ENCODE measurements around the gene RPS27A. TPM values are rescaled to one million over a fixed set of nuclear protein-coding genes. Genes with fewer than 3 reads are reported as not detected.
"Not testable (repeated sequence)": the region's sequence is repeated elsewhere in the genome, so short reads cannot be mapped to it uniquely, and the experiment has no call there.

RPS27A gene
- total RNA-seq, 2 experiments from 2014 or later = 733 to 818 TPM

GRCh38 chr2:55228226-55228563, 4.3 kb upstream of the RPS27A start:
- no peak for ATAC-seq
- peaks cover 37% of the 10 kb centered on the region for H3K4me1 Mint-ChIP-seq

GRCh38 chr2:55229221-55229620, 3.3 kb upstream of the RPS27A start:
- no peak overlapping the region for H3K27ac Mint-ChIP-seq
- ATAC-seq (no peak), DNase-seq (no peak)
- H3K9me3 Mint-ChIP-seq (ENCODE audit: low read depth) = no peaks in the 10 kb centered on the region
- H3K36me3 Mint-ChIP-seq = peaks cover 22% of the 10 kb centered on the region
- no peak overlapping the region for H3K4me3 Mint-ChIP-seq
- H3K4me1 Mint-ChIP-seq = peaks cover 43% of the 10 kb centered on the region
- CTCF ChIA-PET = no interaction called here
- H3K27me3 Mint-ChIP-seq = no peaks in the 10 kb centered on the region

More at GRCh38 chr2:55228226-55228563, 4.3 kb upstream of the RPS27A start:
- Mint-ChIP-seq H3K4me3 (peak overlapping the region; percentile 19), H3K27me3 (no peaks in the 10 kb centered on the region), H3K9me3 (ENCODE audit: low read depth) (no peaks in the 10 kb centered on the region), H3K27ac (peak overlapping the region; percentile 74), H3K36me3 (peaks cover 13% of the 10 kb centered on the region)
- DNase-seq = no peak
- CTCF ChIA-PET = no interaction called here

GRCh38 chr2:55230551-55230950, 1.9 kb upstream of the RPS27A start:
- Mint-ChIP-seq H3K27ac (peak overlapping the region; percentile 2), H3K9me3 (ENCODE audit: low read depth) (no peaks in the 10 kb centered on the region), H3K4me1 (peaks cover 55% of the 10 kb centered on the region), H3K36me3 (peaks cover 35% of the 10 kb centered on the region), H3K27me3 (no peaks in the 10 kb centered on the region), H3K4me3 (peak overlapping the region; percentile 29)
- ATAC-seq = no peak
- CTCF ChIA-PET = interaction anchor here (0.8 kb wide), 1 partner anchor 177 kb away, joined by 3 read pairs; no protein-coding TSS in a partner anchor
- no peak for DNase-seq

- ATAC-seq (peak; percentile 15), DNase-seq (no peak)
- H3K27me3 Mint-ChIP-seq = no peaks in the 10 kb centered on the region
- CTCF ChIA-PET = no interaction called here
- peaks cover 44% of the 10 kb centered on the region for H3K36me3 Mint-ChIP-seq
- peak overlapping the region; percentile 97 for H3K27ac Mint-ChIP-seq
- H3K4me1 Mint-ChIP-seq = peaks cover 62% of the 10 kb centered on the region
- peak overlapping the region; percentile 95 for H3K4me3 Mint-ChIP-seq
- no peaks in the 10 kb centered on the region for H3K9me3 Mint-ChIP-seq (ENCODE audit: low read depth)
Observed at GRCh38 chr2:55231546-55232083, 873 bp upstream of the RPS27A start.

GRCh38 chr2:55232863-55233657, 572 bp downstream of the RPS27A start:
- peak overlapping the region; percentile 97 for H3K27ac Mint-ChIP-seq
- no peaks in the 10 kb centered on the region for H3K27me3 Mint-ChIP-seq
- H3K36me3 Mint-ChIP-seq = peaks cover 41% of the 10 kb centered on the region
- no peaks in the 10 kb centered on the region for H3K9me3 Mint-ChIP-seq (ENCODE audit: low read depth)
- peak overlapping the region; percentile 95 for H3K4me3 Mint-ChIP-seq
- DNase-seq (peak; percentile 68), ATAC-seq (peak; percentile 37)
- CTCF ChIA-PET = interaction anchor here (0.8 to 1.3 kb wide), 4 partner anchors 9 to 199 kb away, joined by 3 to 6 read pairs (median 3); no protein-coding TSS in a partner anchor
- peaks cover 60% of the 10 kb centered on the region for H3K4me1 Mint-ChIP-seq

- CTCF ChIA-PET = no interaction called here
- ATAC-seq (no peak), DNase-seq (no peak)
- Mint-ChIP-seq H3K4me3 (peak overlapping the region; percentile 95), H3K27me3 (no peaks in the 10 kb centered on the region), H3K36me3 (peaks cover 40% of the 10 kb centered on the region), H3K9me3 (ENCODE audit: low read depth) (no peaks in the 10 kb centered on the region), H3K4me1 (peaks cover 55% of the 10 kb centered on the region), H3K27ac (peak overlapping the region; percentile 97)
Observed at GRCh38 chr2:55233658-55233940, 1.1 kb downstream of the RPS27A start.

GRCh38 chr2:55235724-55236538, 3.4 kb downstream of the RPS27A start:
- CTCF ChIA-PET = no interaction called here
- Mint-ChIP-seq H3K9me3 (ENCODE audit: low read depth) (no peaks in the 10 kb centered on the region), H3K36me3 (peaks cover 42% of the 10 kb centered on the region), H3K4me1 (peaks cover 38% of the 10 kb centered on the region), H3K27me3 (no peaks in the 10 kb centered on the region), H3K27ac (peak overlapping the region; percentile 52), H3K4me3 (no peak overlapping the region)
- no peak for DNase-seq
- no peak for ATAC-seq

GRCh38 chr2:55236992-55237543, 4.6 kb downstream of the RPS27A start:
- no peak overlapping the region for H3K27ac Mint-ChIP-seq
- no peak overlapping the region for H3K4me3 Mint-ChIP-seq
- no peaks in the 10 kb centered on the region for H3K9me3 Mint-ChIP-seq (ENCODE audit: low read depth)
- no peak for ATAC-seq
- CTCF ChIA-PET = no interaction called here
- H3K27me3 Mint-ChIP-seq = no peaks in the 10 kb centered on the region
- no peak for DNase-seq
- peaks cover 42% of the 10 kb centered on the region for H3K36me3 Mint-ChIP-seq
- H3K4me1 Mint-ChIP-seq = peaks cover 32% of the 10 kb centered on the region

GRCh38 chr2:55239656-55240222, 7.3 kb downstream of the RPS27A start:
- ATAC-seq = no peak
- peaks cover 35% of the 10 kb centered on the region for H3K36me3 Mint-ChIP-seq

GRCh38 chr2:55241582-55241981, 9.1 kb downstream of the RPS27A start:
- H3K27me3 Mint-ChIP-seq; H3K9me3 Mint-ChIP-seq (ENCODE audit: low read depth); DNase-seq; H3K4me1 Mint-ChIP-seq; H3K27ac Mint-ChIP-seq; ATAC-seq; H3K4me3 Mint-ChIP-seq; CTCF ChIA-PET: not testable (repeated sequence)
- H3K36me3 Mint-ChIP-seq = peaks cover 20% of the 10 kb centered on the region

More at GRCh38 chr2:55239656-55240222, 7.3 kb downstream of the RPS27A start:
- Mint-ChIP-seq H3K4me3 (no peak overlapping the region), H3K9me3 (ENCODE audit: low read depth) (no peaks in the 10 kb centered on the region), H3K27ac (no peak overlapping the region), H3K27me3 (no peaks in the 10 kb centered on the region), H3K4me1 (peaks cover 19% of the 10 kb centered on the region)
- CTCF ChIA-PET = interaction anchor here (1.1 kb wide), 1 partner anchor 13 kb away, joined by 3 read pairs; no protein-coding TSS in a partner anchor
- no peak for DNase-seq

- CTCF ChIA-PET = no interaction called here
- no peak for DNase-seq
- Mint-ChIP-seq H3K36me3 (peaks cover 21% of the 10 kb centered on the region), H3K4me1 (peaks cover 3% of the 10 kb centered on the region), H3K27me3 (no peaks in the 10 kb centered on the region), H3K4me3 (no peak overlapping the region), H3K27ac (no peak overlapping the region), H3K9me3 (ENCODE audit: low read depth) (no peaks in the 10 kb centered on the region)
- no peak for ATAC-seq
Observed at GRCh38 chr2:55242617-55243016, 10.1 kb downstream of the RPS27A start.

- Mint-ChIP-seq H3K27ac (no peak overlapping the region), H3K27me3 (no peaks in the 10 kb centered on the region), H3K9me3 (ENCODE audit: low read depth) (no peaks in the 10 kb centered on the region), H3K36me3 (peaks cover 20% of the 10 kb centered on the region), H3K4me3 (no peak overlapping the region), H3K4me1 (peaks cover under 1% of the 10 kb centered on the region)
- no peak for DNase-seq
- ATAC-seq = no peak
- CTCF ChIA-PET = no interaction called here
Observed at GRCh38 chr2:55245411-55245810, 12.9 kb downstream of the RPS27A start.

- CTCF ChIA-PET = no interaction called here
Observed at GRCh38 chr2:55247025-55247424, 14.5 kb downstream of the RPS27A start.

More at GRCh38 chr2:55247025-55247424, 14.5 kb downstream of the RPS27A start:
- Mint-ChIP-seq H3K27me3 (no peaks in the 10 kb centered on the region), H3K4me1 (peaks cover 6% of the 10 kb centered on the region), H3K9me3 (ENCODE audit: low read depth) (no peaks in the 10 kb centered on the region), H3K4me3 (no peak overlapping the region), H3K27ac (no peak overlapping the region), H3K36me3 (peaks cover 23% of the 10 kb centered on the region)
- ATAC-seq = no peak
- no peak for DNase-seq
